IgD-negative memory B cell (primary cell): ENCODE data around the gene TMEM151B. TPM values are rescaled to one million over a fixed set of nuclear protein-coding genes. Genes with fewer than 3 reads are reported as not detected.
A peak's percentile ranks its signal among the peaks of the same experiment; 100 is the strongest.

Experiments used
- H3K27ac Mint-ChIP-seq, 3 donors: one replicate each; pipeline ENCODE4 v1.8.0; 2020 to 2022; ENCODE audit warnings: mild to moderate bottlenecking in 3 of 3, mixed read lengths in 3 of 3, moderate library complexity in 1 of 3
- H3K27me3 Mint-ChIP-seq: one replicate; pipeline ENCODE4 v1.8.0; 2021; ENCODE audit warnings: mixed read lengths
- H3K36me3 Mint-ChIP-seq: one replicate; pipeline ENCODE4 v1.8.0; 2020; ENCODE audit warnings: mild to moderate bottlenecking, mixed read lengths
- H3K4me1 Mint-ChIP-seq, 3 donors: one replicate each; pipeline ENCODE4 v1.8.0; 2020 to 2022; ENCODE audit warnings: mixed read lengths in 3 of 3, mild to moderate bottlenecking in 1 of 3
- H3K4me3 Mint-ChIP-seq, 4 donors: one replicate each; pipeline ENCODE4 v1.8.0; 2020 to 2022; ENCODE audit warnings: mild to moderate bottlenecking in 4 of 4, mixed read lengths in 4 of 4, moderate library complexity in 3 of 4
- H3K9me3 Mint-ChIP-seq, 3 donors: one replicate each; pipeline ENCODE4 v1.8.0; 2020 to 2021; ENCODE audit warnings: mixed read lengths in 3 of 3, mild to moderate bottlenecking in 1 of 3
- polyA plus RNA-seq: library from polyadenylated mRNA; unstranded; fragments of 300-500 nt; fragmentation: Illumina TruSeq; gene quantifications from one replicate; pipeline ENCODE4 v1.2.3, GENCODE V29; 2021

TMEM151B gene
- not detected for polyA plus RNA-seq

GRCh38 chr6:44269921-44270525, at the start of gene TMEM151B:
TMEM151B (plus strand) TSS chr6:44270450; CDS start chr6:44270743, 293 bp downstream.
- no peaks in the 10 kb centered on the region for H3K36me3 Mint-ChIP-seq
- H3K27ac Mint-ChIP-seq = peak within 1 kb of the TSS in 2 of 3 donors; percentile 8 to 39
- H3K4me1 Mint-ChIP-seq = peaks cover 17 to 20% (median 20%) of the 10 kb centered on the region in 3 donors
- no peaks in the 10 kb centered on the region for H3K9me3 Mint-ChIP-seq
- H3K27me3 Mint-ChIP-seq = peaks cover 34% of the 10 kb centered on the region
- H3K4me3 Mint-ChIP-seq = peak within 1 kb of the TSS; percentile 68 to 88 (median 79)

- H3K27ac Mint-ChIP-seq = peak overlapping the region in 2 of 3 donors; percentile 69 to 72
- peaks cover 6 to 28% (median 22%) of the 10 kb centered on the region in 3 donors for H3K4me1 Mint-ChIP-seq
- peaks cover 3% of the 10 kb centered on the region for H3K27me3 Mint-ChIP-seq
- H3K4me3 Mint-ChIP-seq = peak overlapping the region in 2 of 4 donors; percentile 22 to 83
- no peaks in the 10 kb centered on the region for H3K36me3 Mint-ChIP-seq
- H3K9me3 Mint-ChIP-seq = no peaks in the 10 kb centered on the region
These were observed 49.3 kb upstream of the TMEM151B start for GRCh38 chr6:44220913-44221290.

GRCh38 chr6:44221291-44221960, 48.8 kb upstream of the TMEM151B start:
- Mint-ChIP-seq H3K27ac (peak overlapping the region in 2 of 3 donors; percentile 69 to 72), H3K4me1 (peaks cover 6 to 28% (median 22%) of the 10 kb centered on the region in 3 donors), H3K4me3 (peak overlapping the region in 2 of 4 donors; percentile 27 to 83), H3K27me3 (peaks cover 3% of the 10 kb centered on the region), H3K9me3 (no peaks in the 10 kb centered on the region), H3K36me3 (no peaks in the 10 kb centered on the region)

- H3K9me3 Mint-ChIP-seq = no peaks in the 10 kb centered on the region
- peak overlapping the region in 1 of 3 donors; percentile 72 for H3K27ac Mint-ChIP-seq
- peak overlapping the region in 1 of 4 donors; percentile 83 for H3K4me3 Mint-ChIP-seq
- H3K36me3 Mint-ChIP-seq = no peaks in the 10 kb centered on the region
- H3K27me3 Mint-ChIP-seq = peaks cover 3% of the 10 kb centered on the region
- H3K4me1 Mint-ChIP-seq = peaks cover 6 to 28% (median 22%) of the 10 kb centered on the region in 3 donors
These were observed 48.3 kb upstream of the TMEM151B start for GRCh38 chr6:44221961-44222335.

GRCh38 chr6:44222486-44223318, 47.5 kb upstream of the TMEM151B start:
- Mint-ChIP-seq H3K27ac (peak overlapping the region in 1 of 3 donors; percentile 56), H3K27me3 (peaks cover 3% of the 10 kb centered on the region), H3K4me1 (peaks cover 6 to 28% (median 22%) of the 10 kb centered on the region in 3 donors), H3K4me3 (peak overlapping the region; percentile 80 to 93 (median 86)), H3K36me3 (no peaks in the 10 kb centered on the region), H3K9me3 (no peaks in the 10 kb centered on the region)

GRCh38 chr6:44223319-44224028, 46.8 kb upstream of the TMEM151B start, which contains the start of gene SLC29A1:
SLC29A1 (plus strand) TSS chr6:44223595; CDS start chr6:44227314, 3,719 bp downstream.
- Mint-ChIP-seq H3K4me1 (peaks cover 2 to 23% (median 17%) of the 10 kb centered on the region in 3 donors), H3K4me3 (peak within 1 kb of the TSS; percentile 80 to 93 (median 86)), H3K27ac (peak within 1 kb of the TSS in 1 of 3 donors; percentile 56), H3K36me3 (no peaks in the 10 kb centered on the region), H3K27me3 (peaks cover 3% of the 10 kb centered on the region), H3K9me3 (no peaks in the 10 kb centered on the region)

GRCh38 chr6:44224029-44224964, 46.0 kb upstream of the TMEM151B start:
- no peaks in the 10 kb centered on the region for H3K36me3 Mint-ChIP-seq
- peaks cover 3% of the 10 kb centered on the region for H3K27me3 Mint-ChIP-seq
- no peaks in the 10 kb centered on the region for H3K9me3 Mint-ChIP-seq
- peak overlapping the region in 1 of 3 donors; percentile 22 for H3K27ac Mint-ChIP-seq
- H3K4me1 Mint-ChIP-seq = peaks cover 0 to 19% (median 13%) of the 10 kb centered on the region in 3 donors
- peak overlapping the region; percentile 80 to 93 (median 86) for H3K4me3 Mint-ChIP-seq

GRCh38 chr6:44224965-44225305, 45.3 kb upstream of the TMEM151B start:
- no peaks in the 10 kb centered on the region for H3K36me3 Mint-ChIP-seq

GRCh38 chr6:44225579-44226325, 44.5 kb upstream of the TMEM151B start:
- H3K27me3 Mint-ChIP-seq = peaks cover 3% of the 10 kb centered on the region
- H3K4me3 Mint-ChIP-seq = no peak overlapping the region
- H3K27ac Mint-ChIP-seq = no peak overlapping the region

More at GRCh38 chr6:44224965-44225305, 45.3 kb upstream of the TMEM151B start:
- peaks cover 0 to 17% (median 11%) of the 10 kb centered on the region in 3 donors for H3K4me1 Mint-ChIP-seq
- H3K27ac Mint-ChIP-seq = peak overlapping the region in 1 of 3 donors; percentile 22
- peaks cover 3% of the 10 kb centered on the region for H3K27me3 Mint-ChIP-seq
- H3K4me3 Mint-ChIP-seq = peak overlapping the region in 2 of 4 donors; percentile 81 to 93
- no peaks in the 10 kb centered on the region for H3K9me3 Mint-ChIP-seq

GRCh38 chr6:44226368-44227147, 43.7 kb upstream of the TMEM151B start:
- Mint-ChIP-seq H3K9me3 (no peaks in the 10 kb centered on the region), H3K4me3 (no peak overlapping the region), H3K27me3 (peaks cover 3% of the 10 kb centered on the region), H3K4me1 (peaks cover 0 to 9% (median 9%) of the 10 kb centered on the region in 3 donors), H3K27ac (no peak overlapping the region), H3K36me3 (peaks cover 2% of the 10 kb centered on the region)

More at GRCh38 chr6:44225579-44226325, 44.5 kb upstream of the TMEM151B start:
- Mint-ChIP-seq H3K36me3 (peaks cover 1% of the 10 kb centered on the region), H3K9me3 (no peaks in the 10 kb centered on the region), H3K4me1 (peaks cover 0 to 15% (median 11%) of the 10 kb centered on the region in 3 donors)

GRCh38 chr6:44227148-44227793, 43.0 kb upstream of the TMEM151B start:
- Mint-ChIP-seq H3K36me3 (peaks cover 2% of the 10 kb centered on the region), H3K4me1 (peaks cover 0 to 9% (median 8%) of the 10 kb centered on the region in 3 donors), H3K9me3 (no peaks in the 10 kb centered on the region), H3K27me3 (peaks cover 3% of the 10 kb centered on the region), H3K4me3 (no peak overlapping the region), H3K27ac (peak overlapping the region in 1 of 3 donors; percentile 39)

- Mint-ChIP-seq H3K4me3 (no peak overlapping the region), H3K36me3 (peaks cover 2% of the 10 kb centered on the region), H3K4me1 (peaks cover 0 to 5% (median 5%) of the 10 kb centered on the region in 3 donors), H3K27me3 (peaks cover under 1% of the 10 kb centered on the region), H3K9me3 (no peaks in the 10 kb centered on the region), H3K27ac (no peak overlapping the region)
These were observed 42.2 kb upstream of the TMEM151B start for GRCh38 chr6:44228031-44228430.
